PFSK-1 (cell line): ENCODE data around the gene SHFL.

Source experiments
- POLR2AphosphoS5 ChIP-seq: IDR thresholded peaks from 2 replicates; pipeline ENCODE4 v1.6.1; 2012; ENCODE audit warnings: low read depth, mild to moderate bottlenecking, control low read depth, low read length, moderate library complexity
- SIN3A ChIP-seq: IDR thresholded peaks from 2 replicates; pipeline ENCODE4 v1.6.1; 2012; ENCODE audit warnings: mild to moderate bottlenecking, low read length, moderate library complexity, borderline replicate concordance; ENCODE audit not compliant: insufficient read depth
- TAF1 ChIP-seq: IDR thresholded peaks from 2 replicates; pipeline ENCODE4 v1.6.1; 2012; ENCODE audit warnings: low read length, control low read depth, borderline replicate concordance; ENCODE audit not compliant: insufficient read depth

- TF ChIP-seq POLR2AphosphoS5 (no peak), TAF1 (no peak), SIN3A (peak; percentile 41; the same call in 1 of the 2 replicates)
These were observed 24.3 kb upstream of the SHFL start for GRCh38 chr19:10061717-10062310.
